Activated T-cell treated with anti-CD3 and anti-CD28 coated beads for 24 hours (primary cell): ENCODE measurements around the gene DCAF7.

ENCODE experiments used
- DNase-seq: peaks from one replicate; pipeline ENCODE4 v3.0.0-alpha.2; 2020; ENCODE audit warnings: low read depth

The DCAF7 gene

GRCh38 chr17:63549946-63550816 is at the start of gene DCAF7:
Gene DCAF7 (plus strand): TSS chr17:63550477. CDS start chr17:63550678, 201 bp downstream.
- peak; percentile 100 for DNase-seq

GRCh38 chr17:63500543-63501390 is 49.5 kb upstream of the DCAF7 start:
- DNase-seq, result no peak

- DNase-seq, result no peak
Measured at GRCh38 chr17:63503341-63503705, 47.0 kb upstream of the DCAF7 start.

GRCh38 chr17:63504261-63504660 is 46.0 kb upstream of the DCAF7 start:
- DNase-seq, result no peak

GRCh38 chr17:63505341-63505740 is 44.9 kb upstream of the DCAF7 start:
- DNase-seq, result no peak

GRCh38 chr17:63506627-63507026 is 43.6 kb upstream of the DCAF7 start:
- DNase-seq, result no peak

GRCh38 chr17:63511331-63511730 is 38.9 kb upstream of the DCAF7 start:
- DNase-seq, result no peak

- DNase-seq, result no peak
Measured at GRCh38 chr17:63512388-63512787, 37.9 kb upstream of the DCAF7 start.

GRCh38 chr17:63512896-63513644 is 37.2 kb upstream of the DCAF7 start:
- DNase-seq, result no peak

GRCh38 chr17:63514477-63514876 is 35.8 kb upstream of the DCAF7 start:
- DNase-seq, result no peak

GRCh38 chr17:63514974-63515373 is 35.3 kb upstream of the DCAF7 start:
- DNase-seq, result no peak

GRCh38 chr17:63515426-63515825 is 34.9 kb upstream of the DCAF7 start:
- DNase-seq, result no peak

- DNase-seq, result no peak
Measured at GRCh38 chr17:63516910-63517824, 33.1 kb upstream of the DCAF7 start.

GRCh38 chr17:63517825-63518534 is 32.3 kb upstream of the DCAF7 start:
- no peak for DNase-seq

- DNase-seq, result no peak
Measured at GRCh38 chr17:63519116-63519881, 31.0 kb upstream of the DCAF7 start.

GRCh38 chr17:63519972-63520882 is 30.1 kb upstream of the DCAF7 start:
- no peak for DNase-seq

- DNase-seq, result no peak
Measured at GRCh38 chr17:63523253-63523855, 26.9 kb upstream of the DCAF7 start, which contains the start of gene KCNH6. Gene KCNH6 (plus strand): TSS chr17:63523358. CDS start chr17:63523414, 56 bp downstream.

GRCh38 chr17:63524051-63524450 is 26.2 kb upstream of the DCAF7 start:
- no peak for DNase-seq
